DND-41 (cell line): ENCODE results near the gene NEURL3.

Experiments
- ATAC-seq: fragments of 200-7000 bp; cut with Tn5 transposase; 3 replicates; pipeline ENCODE4 v1.9.1; 2021; ENCODE audit warnings: low read depth; ENCODE audit not compliant: insufficient read depth
- DNase-seq: peaks from one replicate; pipeline ENCODE4 v3.0.0-alpha.2; 2020
- H2AFZ ChIP-seq: 2 replicates; pipeline ENCODE4 v1.6.0; 2012; ENCODE audit warnings: low read depth, low read length
- H3K27ac ChIP-seq: 2 replicates; pipeline ENCODE4 v1.5.1; 2012; ENCODE audit warnings: low read length, inconsistent platforms
- H3K27me3 ChIP-seq: fragments of 200-600 bp; sonication (generic); 2 replicates; pipeline ENCODE4 v1.6.0; 2012; ENCODE audit warnings: low read length, mild to moderate bottlenecking, inconsistent platforms; ENCODE audit not compliant: insufficient read depth, poor library complexity
- H3K36me3 ChIP-seq: 2 replicates; pipeline ENCODE4 v1.5.1; 2012; ENCODE audit warnings: low read length, inconsistent platforms; ENCODE audit not compliant: insufficient read depth
- H3K4me1 ChIP-seq: 2 replicates; pipeline ENCODE4 v1.5.1; 2012; ENCODE audit warnings: mild to moderate bottlenecking, low read length; ENCODE audit not compliant: insufficient read depth
- H3K4me2 ChIP-seq: 2 replicates; pipeline ENCODE4 v1.6.0; 2012; ENCODE audit warnings: mild to moderate bottlenecking, moderate library complexity, low read length, inconsistent platforms; ENCODE audit not compliant: insufficient read depth
- H3K4me3 ChIP-seq, 2 experiments: fragments of 200-600 bp in 1 of 2; shearing (Covaris generic) in 1 of 2; 2 replicates each; pipeline ENCODE4 v1.5.1; 2012 to 2016; ENCODE audit warnings: inconsistent platforms in 2 of 2, low read length in 2 of 2, mild to moderate bottlenecking in 2 of 2, low read depth in 1 of 2, moderate library complexity in 1 of 2
- H3K79me2 ChIP-seq: 2 replicates; pipeline ENCODE4 v1.6.0; 2012; ENCODE audit warnings: low read length, inconsistent platforms; ENCODE audit not compliant: insufficient read depth
- H3K9ac ChIP-seq: 2 replicates; pipeline ENCODE4 v1.6.0; 2012; ENCODE audit warnings: low read depth, mild to moderate bottlenecking, inconsistent platforms, low read length, moderate library complexity
- H3K9me3 ChIP-seq: 2 replicates; pipeline ENCODE4 v1.5.1; 2012; ENCODE audit warnings: low read length, moderate library complexity, mild to moderate bottlenecking, inconsistent platforms; ENCODE audit not compliant: insufficient read depth, severe bottlenecking
- H4K20me1 ChIP-seq: 2 replicates; pipeline ENCODE4 v1.6.0; 2012; ENCODE audit warnings: low read length; ENCODE audit not compliant: insufficient read depth
- EZH2 ChIP-seq: IDR thresholded peaks from 3 replicates; pipeline ENCODE4 v1.6.1; 2012; ENCODE audit warnings: borderline replicate concordance, low read depth, mild to moderate bottlenecking, moderate library complexity, low read length, inconsistent platforms; ENCODE audit not compliant: severe bottlenecking
- TF ChIP-seq, protein P1 (sequence below): IDR thresholded peaks from 2 replicates; pipeline ENCODE4 v1.5.1; 2012; ENCODE audit warnings: borderline replicate concordance, low read length, moderate library complexity, mild to moderate bottlenecking; ENCODE audit not compliant: poor library complexity, severe bottlenecking; ENCODE audit errors: extremely low read depth

The NEURL3 gene

DNA sequence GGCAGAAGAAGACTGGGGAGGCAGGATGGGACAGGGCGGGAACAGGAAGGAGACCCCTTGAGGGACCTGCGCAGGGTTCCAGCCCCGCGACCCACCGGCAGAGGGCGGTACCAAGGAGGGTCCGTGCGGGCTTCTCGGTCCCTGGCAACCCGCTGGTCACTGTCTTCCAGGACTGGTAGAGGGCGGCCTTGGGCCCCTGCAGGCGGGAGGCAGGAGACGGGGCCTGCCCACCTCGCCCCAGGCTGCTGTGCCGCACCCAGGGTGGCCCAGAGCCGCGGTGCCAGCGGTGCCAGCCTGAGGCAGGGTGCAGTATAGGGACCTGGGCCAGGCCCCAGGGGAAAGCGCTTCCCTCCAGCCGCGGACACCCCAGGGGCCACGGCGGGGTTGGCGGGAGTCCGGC, 34.5 kb downstream of the NEURL3 start:
- H3K36me3 ChIP-seq: no peaks in the 10 kb centered on the region
- no peaks in the 10 kb centered on the region for H3K4me1 ChIP-seq
- no peaks in the 10 kb centered on the region for H3K79me2 ChIP-seq
- H3K27ac ChIP-seq: no peak overlapping the region
- no peak overlapping the region for H3K9ac ChIP-seq
- H3K4me3 ChIP-seq: no peak overlapping the region
- no peak overlapping the region for H3K4me2 ChIP-seq
- TF ChIP-seq EZH2: no peak
- TF ChIP-seq, protein P1, sequence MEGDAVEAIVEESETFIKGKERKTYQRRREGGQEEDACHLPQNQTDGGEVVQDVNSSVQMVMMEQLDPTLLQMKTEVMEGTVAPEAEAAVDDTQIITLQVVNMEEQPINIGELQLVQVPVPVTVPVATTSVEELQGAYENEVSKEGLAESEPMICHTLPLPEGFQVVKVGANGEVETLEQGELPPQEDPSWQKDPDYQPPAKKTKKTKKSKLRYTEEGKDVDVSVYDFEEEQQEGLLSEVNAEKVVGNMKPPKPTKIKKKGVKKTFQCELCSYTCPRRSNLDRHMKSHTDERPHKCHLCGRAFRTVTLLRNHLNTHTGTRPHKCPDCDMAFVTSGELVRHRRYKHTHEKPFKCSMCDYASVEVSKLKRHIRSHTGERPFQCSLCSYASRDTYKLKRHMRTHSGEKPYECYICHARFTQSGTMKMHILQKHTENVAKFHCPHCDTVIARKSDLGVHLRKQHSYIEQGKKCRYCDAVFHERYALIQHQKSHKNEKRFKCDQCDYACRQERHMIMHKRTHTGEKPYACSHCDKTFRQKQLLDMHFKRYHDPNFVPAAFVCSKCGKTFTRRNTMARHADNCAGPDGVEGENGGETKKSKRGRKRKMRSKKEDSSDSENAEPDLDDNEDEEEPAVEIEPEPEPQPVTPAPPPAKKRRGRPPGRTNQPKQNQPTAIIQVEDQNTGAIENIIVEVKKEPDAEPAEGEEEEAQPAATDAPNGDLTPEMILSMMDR: no peak
- H3K9me3 ChIP-seq: no peaks in the 10 kb centered on the region
- no peak overlapping the region for H2AFZ ChIP-seq
- ATAC-seq (no peak), DNase-seq (no peak)
- no peaks in the 10 kb centered on the region for H3K27me3 ChIP-seq
- no peaks in the 10 kb centered on the region for H4K20me1 ChIP-seq

DNA sequence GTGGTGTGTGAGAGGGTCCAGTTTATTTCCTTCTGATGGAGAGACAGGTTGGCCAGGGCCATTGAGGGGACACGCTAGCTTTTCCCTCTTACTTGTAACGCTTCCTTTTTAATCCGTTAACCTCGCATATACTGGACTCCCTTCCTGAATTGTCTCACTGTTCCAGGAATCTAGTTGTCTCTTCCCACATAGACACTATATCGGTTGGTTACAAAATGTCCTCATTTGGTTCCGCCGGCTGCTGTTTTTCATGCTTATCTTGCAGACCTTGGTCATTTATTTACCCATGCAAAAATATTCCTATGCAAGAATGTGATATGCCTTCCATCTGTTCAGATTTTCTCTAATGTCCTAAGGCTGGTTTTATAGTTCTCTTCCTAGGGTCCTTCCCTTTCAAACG, 35.0 kb downstream of the NEURL3 start:
- no peak for TF ChIP-seq EZH2
- TF ChIP-seq, protein P1: no peak
- Histone ChIP-seq H3K36me3 (no peaks in the 10 kb centered on the region), H3K9ac (no peak overlapping the region), H2AFZ (no peak overlapping the region), H3K4me3 (no peak overlapping the region), H3K4me2 (no peak overlapping the region), H3K27ac (no peak overlapping the region), H3K79me2 (no peaks in the 10 kb centered on the region), H3K9me3 (no peaks in the 10 kb centered on the region), H3K27me3 (no peaks in the 10 kb centered on the region), H3K4me1 (no peaks in the 10 kb centered on the region), H4K20me1 (no peaks in the 10 kb centered on the region)
- DNase-seq (no peak), ATAC-seq (no peak)

DNA sequence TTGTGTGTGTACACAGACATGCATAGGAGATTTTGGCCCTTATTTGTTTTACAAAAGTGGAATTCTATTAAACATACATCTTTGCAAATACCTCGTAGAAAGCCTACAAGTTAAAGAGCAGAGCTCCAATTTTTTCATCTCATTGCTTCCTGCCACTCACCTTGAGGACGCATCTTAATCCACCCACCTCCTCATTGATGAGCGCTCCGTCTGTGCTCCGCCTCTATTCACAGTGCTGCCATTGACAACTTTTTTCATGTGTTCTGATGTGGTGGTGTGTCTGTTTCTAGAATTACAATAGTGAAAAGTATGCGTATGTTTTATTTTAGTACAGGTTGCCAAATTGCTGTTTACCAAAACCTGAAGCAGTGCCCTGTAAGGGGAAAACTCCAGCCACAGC, 36.3 kb downstream of the NEURL3 start:
- ATAC-seq (no peak), DNase-seq (no peak)
- Histone ChIP-seq H4K20me1 (no peaks in the 10 kb centered on the region), H3K4me3 (no peak overlapping the region), H3K4me2 (no peak overlapping the region), H3K27me3 (no peaks in the 10 kb centered on the region), H3K36me3 (no peaks in the 10 kb centered on the region), H2AFZ (no peak overlapping the region), H3K9me3 (no peaks in the 10 kb centered on the region), H3K4me1 (no peaks in the 10 kb centered on the region), H3K27ac (no peak overlapping the region), H3K79me2 (no peaks in the 10 kb centered on the region), H3K9ac (no peak overlapping the region)
- TF ChIP-seq, protein P1: no peak
- TF ChIP-seq EZH2: no peak

DNA sequence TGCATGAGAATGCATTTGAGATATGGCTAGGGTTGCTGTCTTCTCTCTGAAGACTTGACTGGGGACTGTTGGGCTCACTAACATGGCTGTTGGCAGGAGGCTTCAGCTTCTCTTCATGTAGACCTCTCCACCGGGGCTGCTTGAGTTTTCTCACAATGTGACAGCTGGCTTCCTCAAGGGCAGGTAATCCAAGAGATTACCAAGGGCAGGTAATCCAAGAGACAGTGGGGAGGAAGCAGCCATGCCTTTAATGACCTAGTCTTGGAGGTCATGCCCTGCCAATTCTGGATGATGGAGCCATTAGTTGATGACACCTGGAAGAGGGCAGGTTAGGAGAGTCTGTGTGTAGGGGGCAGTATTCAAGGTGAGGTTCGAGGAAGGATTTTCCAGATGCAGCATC, 40.5 kb downstream of the NEURL3 start:
- ATAC-seq: no peak
- no peaks in the 10 kb centered on the region for H4K20me1 ChIP-seq
- H3K36me3 ChIP-seq: no peaks in the 10 kb centered on the region
- no peak overlapping the region for H3K4me2 ChIP-seq
- TF ChIP-seq EZH2: no peak
- H3K27ac ChIP-seq: no peak overlapping the region
- H3K27me3 ChIP-seq: no peaks in the 10 kb centered on the region
- no peak for DNase-seq
- no peaks in the 10 kb centered on the region for H3K79me2 ChIP-seq
- no peak overlapping the region for H3K9ac ChIP-seq
- H2AFZ ChIP-seq: no peak overlapping the region
- H3K9me3 ChIP-seq: no peaks in the 10 kb centered on the region
- H3K4me3 ChIP-seq: no peak overlapping the region
- no peaks in the 10 kb centered on the region for H3K4me1 ChIP-seq
